IPS DF 4.7 (cell line): ENCODE data around the gene DVL3.
A peak's percentile ranks its signal among the peaks of the same experiment; 100 is the strongest.

Experiments
- DNase-seq: peaks from one replicate; pipeline ENCODE4 v3.0.0-alpha.2; 2013; ENCODE audit warnings: low spot score; ENCODE audit errors: extremely low read depth

The DVL3 gene

GRCh38 chr3:184176377-184177330 lies 21.5 kb downstream of the DVL3 start:
- no peak for DNase-seq

DNA sequence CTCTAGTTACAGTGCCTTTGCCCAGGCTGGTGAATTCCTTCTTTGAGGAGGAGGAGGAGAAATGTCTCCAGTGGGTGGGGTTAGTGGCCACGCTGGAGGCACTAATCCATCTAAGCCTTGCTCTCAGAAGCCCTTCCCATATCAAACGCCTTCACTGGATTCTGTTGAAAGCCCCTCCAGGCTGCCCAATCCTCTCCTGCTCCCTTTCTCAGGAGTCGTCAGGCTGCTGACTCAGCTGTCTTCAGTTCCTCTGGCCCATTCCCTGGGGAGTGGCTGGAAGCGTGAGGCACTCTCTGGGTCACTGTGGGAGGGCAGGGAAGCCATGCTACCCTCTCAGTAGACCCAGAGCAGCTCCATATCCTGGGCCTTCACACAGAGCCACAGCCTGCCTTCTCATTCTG lies 22.2 kb downstream of the DVL3 start:
- DNase-seq = no peak

- no peak for DNase-seq
Measured at GRCh38 chr3:184177767-184178306, 22.7 kb downstream of the DVL3 start.

DNA sequence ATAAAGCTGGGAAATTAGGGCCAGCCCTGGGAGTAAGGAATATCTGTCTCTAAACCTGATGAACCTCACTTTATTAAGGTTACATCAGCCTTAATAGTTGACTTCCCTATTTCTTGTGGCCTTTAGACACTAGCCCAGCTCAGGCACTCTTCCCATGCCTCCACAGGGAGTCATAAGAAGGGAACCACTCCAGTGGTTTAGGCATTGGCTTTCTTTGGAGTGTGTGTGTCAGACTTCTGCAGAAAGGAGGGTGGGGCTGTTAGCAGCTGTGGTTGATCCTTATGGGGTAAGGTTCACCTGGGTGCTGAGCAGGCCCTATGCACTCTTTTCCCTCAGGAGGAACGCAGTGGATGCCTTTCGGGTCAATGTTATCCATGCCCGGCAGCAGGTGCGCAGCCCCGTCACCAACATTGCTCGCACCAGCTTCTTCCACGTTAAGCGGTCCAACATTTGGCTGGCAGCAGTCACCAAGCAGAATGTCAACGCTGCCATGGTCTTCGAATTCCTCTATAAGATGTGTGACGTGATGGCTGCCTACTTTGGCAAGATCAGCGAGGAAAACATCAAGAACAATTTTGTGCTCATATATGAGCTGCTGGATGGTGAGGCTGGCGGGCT lies 23.5 kb downstream of the DVL3 start:
- DNase-seq = no peak

GRCh38 chr3:184180165-184180564 lies 25.0 kb downstream of the DVL3 start:
- DNase-seq = no peak

DNA sequence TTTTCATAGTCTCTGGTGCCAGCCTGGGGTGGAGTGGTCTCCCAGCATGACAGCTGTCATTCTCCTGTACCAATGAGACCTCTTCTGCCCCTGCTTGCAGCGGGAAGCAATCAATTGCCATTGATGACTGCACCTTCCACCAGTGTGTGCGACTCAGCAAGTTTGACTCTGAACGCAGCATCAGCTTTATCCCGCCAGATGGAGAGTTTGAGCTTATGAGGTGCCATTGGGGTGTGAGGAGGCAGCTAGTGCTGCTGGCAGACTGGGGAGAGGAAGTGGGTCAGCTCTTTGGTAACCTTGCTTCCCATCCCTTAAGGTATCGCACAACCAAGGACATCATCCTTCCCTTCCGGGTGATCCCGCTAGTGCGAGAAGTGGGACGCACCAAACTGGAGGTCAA lies 26.4 kb downstream of the DVL3 start:
- DNase-seq = no peak

DNA sequence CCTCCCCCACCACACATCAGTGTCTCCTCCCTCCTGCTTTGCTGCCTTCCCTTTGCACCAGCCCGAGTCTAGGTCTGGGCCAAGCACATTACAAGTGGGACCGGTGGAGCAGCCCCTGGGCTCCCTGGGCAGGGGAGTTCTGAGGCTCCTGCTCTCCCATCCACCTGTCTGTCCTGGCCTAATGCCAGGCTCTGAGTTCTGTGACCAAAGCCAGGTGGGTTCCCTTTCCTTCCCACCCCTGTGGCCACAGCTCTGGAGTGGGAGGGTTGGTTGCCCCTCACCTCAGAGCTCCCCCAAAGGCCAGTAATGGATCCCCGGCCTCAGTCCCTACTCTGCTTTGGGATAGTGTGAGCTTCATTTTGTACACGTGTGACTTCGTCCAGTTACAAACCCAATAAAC lies 28.5 kb downstream of the DVL3 start:
- DNase-seq = no peak

GRCh38 chr3:184184546-184185230 lies 29.5 kb downstream of the DVL3 start:
- DNase-seq = no peak

GRCh38 chr3:184185461-184186183 lies 30.4 kb downstream of the DVL3 start:
- peak; percentile 94 for DNase-seq

DNA sequence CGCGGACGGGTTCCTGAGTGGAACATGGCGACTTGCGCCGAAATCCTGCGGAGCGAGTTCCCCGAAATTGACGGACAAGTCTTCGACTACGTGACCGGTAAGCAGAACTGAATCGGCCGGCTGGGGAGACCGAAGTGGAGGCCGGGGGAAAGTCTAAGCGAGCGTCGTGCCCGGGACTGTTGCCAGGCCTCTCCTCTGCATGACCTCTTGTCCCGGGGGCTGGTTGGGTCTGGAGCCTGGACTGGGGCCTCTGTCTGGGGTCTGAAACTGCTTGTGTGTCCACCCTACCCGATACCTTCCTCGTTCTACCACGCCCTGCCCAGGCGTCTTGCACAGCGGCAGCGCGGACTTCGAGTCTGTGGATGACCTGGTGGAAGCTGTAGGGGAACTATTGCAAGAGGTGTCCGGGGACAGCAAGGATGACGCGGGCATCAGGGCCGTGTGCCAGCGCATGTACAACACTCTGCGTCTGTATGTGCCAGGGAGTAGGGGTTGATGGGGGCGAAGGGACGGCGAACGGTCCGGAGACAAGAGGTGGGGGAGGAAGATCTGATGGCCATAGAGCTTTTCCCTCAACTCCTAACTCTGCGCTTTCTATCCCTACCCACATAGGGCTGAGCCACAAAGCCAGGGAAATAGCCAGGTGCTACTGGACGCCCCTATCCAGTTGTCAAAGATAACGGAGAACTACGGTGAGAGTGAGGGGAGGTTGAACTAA lies 31.2 kb downstream of the DVL3 start, which contains the start of gene ABCF3:
Gene ABCF3, plus strand, starts transcription at position 16 of the 718 bp plus-strand sequence. Its CDS starts 9 bp downstream, at position 25.
- no peak for DNase-seq

DNA sequence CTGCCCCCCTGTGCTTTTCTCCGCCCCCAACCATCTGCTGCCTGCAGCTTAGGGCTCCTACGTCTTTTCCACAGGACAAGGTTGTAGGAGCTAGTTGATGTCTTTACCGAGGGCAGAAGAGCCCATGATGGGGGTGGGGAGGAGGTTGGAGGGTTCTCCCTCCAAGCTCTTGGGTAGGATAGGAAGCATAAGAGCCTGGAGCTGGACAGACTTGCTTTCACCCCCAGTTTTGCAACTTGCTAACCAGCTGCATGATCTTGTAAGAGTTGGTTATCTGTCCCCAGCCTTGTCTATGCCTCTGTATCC lies 31.7 kb downstream of the DVL3 start:
- no peak for DNase-seq

DNA sequence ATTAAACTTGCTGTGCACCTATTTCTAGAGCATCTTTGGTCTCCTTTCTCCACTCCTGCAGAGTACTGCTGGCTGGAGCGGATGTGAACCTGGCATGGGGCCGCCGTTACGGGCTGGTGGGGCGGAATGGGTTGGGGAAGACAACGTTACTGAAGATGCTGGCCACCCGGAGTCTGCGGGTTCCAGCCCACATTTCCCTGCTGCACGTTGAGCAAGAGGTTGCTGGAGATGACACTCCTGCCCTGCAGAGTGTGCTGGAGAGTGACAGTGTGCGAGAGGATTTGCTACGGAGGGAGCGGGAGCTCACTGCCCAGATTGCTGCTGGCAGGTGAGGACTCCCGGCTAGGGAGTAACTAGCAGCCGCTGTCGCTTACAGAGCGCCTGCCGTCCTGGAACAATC lies 32.9 kb downstream of the DVL3 start:
- DNase-seq = no peak

- DNase-seq = no peak
Measured at GRCh38 chr3:184189421-184189820, 34.2 kb downstream of the DVL3 start.

GRCh38 chr3:184192889-184193288 lies 37.7 kb downstream of the DVL3 start:
- no peak for DNase-seq

DNA sequence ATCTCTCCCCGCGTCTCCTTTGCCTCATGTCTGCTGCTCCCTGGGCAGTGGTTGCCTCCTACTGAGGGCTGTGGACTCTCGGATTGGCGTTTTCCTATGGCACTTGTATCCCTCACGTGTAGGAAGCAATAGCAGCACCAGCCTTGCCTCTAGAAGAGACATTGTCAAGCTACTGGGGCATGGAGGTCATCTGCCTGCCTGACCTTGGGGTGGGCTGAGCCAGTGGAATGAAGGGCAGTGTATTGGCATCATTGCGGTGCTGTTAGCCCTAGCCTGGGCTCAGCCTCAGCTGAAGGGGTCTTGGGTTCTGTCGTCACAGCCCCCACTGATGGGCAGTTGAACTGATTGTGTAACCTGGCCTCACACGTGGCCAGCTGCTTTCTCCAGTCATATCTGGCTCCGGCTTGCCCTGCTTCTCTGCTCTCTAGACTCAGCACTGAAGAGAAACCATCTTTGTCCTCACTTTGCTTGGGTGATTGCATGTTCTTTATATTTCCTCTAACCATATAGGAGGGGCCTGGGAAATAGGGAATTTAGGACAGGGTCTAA lies 38.9 kb downstream of the DVL3 start:
- DNase-seq = no peak

DNA sequence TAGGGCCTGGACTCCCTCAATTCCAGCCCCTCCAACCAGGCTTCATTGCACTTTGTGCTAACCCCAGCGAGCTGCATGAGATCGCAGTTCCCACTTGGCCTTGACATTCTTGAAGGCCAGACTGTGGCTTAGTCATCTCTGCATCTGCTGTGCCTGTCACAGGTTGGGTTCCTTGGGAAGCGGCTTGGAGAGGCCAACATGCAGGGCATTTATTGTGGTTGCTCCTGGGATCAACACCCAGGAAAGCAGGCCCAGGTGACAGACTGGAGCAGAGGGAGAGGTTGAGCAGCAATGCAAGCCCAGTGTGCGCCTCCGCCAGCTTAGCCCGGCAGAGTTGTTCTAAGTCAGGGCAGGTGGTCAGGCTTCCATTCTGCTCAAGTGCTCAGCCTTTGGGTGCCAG lies 41.4 kb downstream of the DVL3 start:
- DNase-seq = no peak

DNA sequence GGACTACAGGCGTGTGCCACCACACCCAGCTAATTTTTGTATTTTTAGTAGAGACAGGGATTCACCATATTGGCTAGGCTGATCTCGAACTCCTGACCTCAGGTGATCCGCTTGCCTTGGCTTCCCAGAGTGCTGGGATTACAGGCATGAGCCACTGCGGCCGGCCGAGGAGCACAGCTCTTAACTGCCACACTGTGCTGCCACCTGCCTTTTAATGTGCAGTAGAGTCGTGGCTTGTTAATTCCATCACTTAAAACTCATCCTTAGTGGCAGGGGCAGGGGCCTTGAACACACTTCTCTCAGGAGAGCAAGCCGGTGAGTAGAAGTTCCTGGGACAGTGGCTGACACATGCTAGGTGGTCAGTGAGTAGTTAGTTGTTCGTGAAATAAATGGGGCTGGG lies 43.3 kb downstream of the DVL3 start:
- no peak for DNase-seq

- no peak for DNase-seq
Measured at GRCh38 chr3:184200825-184201224, 45.6 kb downstream of the DVL3 start.

- no peak for DNase-seq
Measured at GRCh38 chr3:184203526-184203925, 48.3 kb downstream of the DVL3 start.

- no peak for DNase-seq
Measured at GRCh38 chr3:184209146-184209923, 54.2 kb downstream of the DVL3 start.
